SKM-1 treated with dmso at 0.1 percent for 144 hours (cell line): ENCODE results near the gene ANO1.
"Not testable (repeated sequence)": the region's sequence is repeated elsewhere in the genome, so short reads cannot be mapped to it uniquely, and the experiment has no call there.

Source experiments
- DNase-seq: peaks from one replicate; lab custom pipeline; 2025; ENCODE audit not compliant: unreplicated experiment; lab: John Stamatoyannopoulos, UW

Gene ANO1

GRCh38 chr11:70204466-70204799, 126.3 kb downstream of the ANO1 start:
- DNase-seq: no peak

- no peak for DNase-seq
Observed at GRCh38 chr11:70205049-70205725, 127.1 kb downstream of the ANO1 start.

GRCh38 chr11:70205766-70206165, 127.6 kb downstream of the ANO1 start:
- DNase-seq: no peak

GRCh38 chr11:70206226-70206981, 128.3 kb downstream of the ANO1 start:
- no peak for DNase-seq

- no peak for DNase-seq
Observed at GRCh38 chr11:70206982-70207376, 128.9 kb downstream of the ANO1 start.

- no peak for DNase-seq
Observed at GRCh38 chr11:70207531-70208131, 129.5 kb downstream of the ANO1 start.

GRCh38 chr11:70209391-70209912, 131.3 kb downstream of the ANO1 start:
- DNase-seq: no peak

- no peak for DNase-seq
Observed at GRCh38 chr11:70210051-70210501, 132.0 kb downstream of the ANO1 start.

GRCh38 chr11:70210530-70210929, 132.4 kb downstream of the ANO1 start:
- DNase-seq: no peak

GRCh38 chr11:70212227-70212811, 134.2 kb downstream of the ANO1 start:
- no peak for DNase-seq

GRCh38 chr11:70217388-70217787, 139.3 kb downstream of the ANO1 start:
- not testable (repeated sequence) for DNase-seq

- not testable (repeated sequence) for DNase-seq
Observed at GRCh38 chr11:70218076-70218475, 140.0 kb downstream of the ANO1 start.

- DNase-seq: peak; percentile 80
Observed at GRCh38 chr11:70220136-70220535, 142.0 kb downstream of the ANO1 start.

GRCh38 chr11:70220920-70221319, 142.8 kb downstream of the ANO1 start:
- DNase-seq: no peak

- no peak for DNase-seq
Observed at GRCh38 chr11:70225681-70226177, 147.6 kb downstream of the ANO1 start.

- DNase-seq: no peak
Observed at GRCh38 chr11:70226183-70226582, 148.1 kb downstream of the ANO1 start.

GRCh38 chr11:70226967-70227366, 148.8 kb downstream of the ANO1 start:
- DNase-seq: peak; percentile 3

- no peak for DNase-seq
Observed at GRCh38 chr11:70229737-70230136, 151.6 kb downstream of the ANO1 start.

GRCh38 chr11:70230151-70230839, 152.2 kb downstream of the ANO1 start:
- no peak for DNase-seq

GRCh38 chr11:70230840-70231710, 153.0 kb downstream of the ANO1 start:
- no peak for DNase-seq
